Subcutaneous abdominal adipose tissue (tissue), 5 donors: ENCODE results near the gene PLEKHA3.
"Not testable (repeated sequence)": the region's sequence is repeated elsewhere in the genome, so short reads cannot be mapped to it uniquely, and the experiment has no call there.

Experiments used
- H3K27ac ChIP-seq: one replicate; pipeline ENCODE4 v1.7.0; 2013; ENCODE audit warnings: low read depth, mild to moderate bottlenecking, inconsistent platforms, low read length, moderate library complexity
- H3K27me3 ChIP-seq, 5 donors: one replicate each; pipeline ENCODE4 v1.7.0; 2013; ENCODE audit warnings: low read length in 5 of 5, inconsistent platforms in 1 of 5; ENCODE audit not compliant: control insufficient read depth in 5 of 5, insufficient read depth in 4 of 5
- H3K36me3 ChIP-seq, 5 donors: one replicate each; pipeline ENCODE4 v1.7.0; 2013; ENCODE audit warnings: low read length in 5 of 5; ENCODE audit not compliant: control insufficient read depth in 5 of 5, insufficient read depth in 5 of 5
- H3K4me1 ChIP-seq, 5 donors: one replicate each; pipeline ENCODE4 v1.7.0; 2013; ENCODE audit warnings: low read length in 5 of 5, mild to moderate bottlenecking in 3 of 5, moderate library complexity in 1 of 5; ENCODE audit not compliant: control insufficient read depth in 5 of 5, insufficient read depth in 5 of 5
- H3K4me3 ChIP-seq, 5 donors: one replicate each; pipeline ENCODE4 v1.7.0; 2013; ENCODE audit warnings: low read length in 5 of 5, low read depth in 1 of 5
- H3K9ac ChIP-seq, 5 donors: one replicate each; pipeline ENCODE4 v1.7.0; 2013; ENCODE audit warnings: low read length in 5 of 5, mild to moderate bottlenecking in 4 of 5, moderate library complexity in 3 of 5
- H3K9me3 ChIP-seq, 5 donors: one replicate each; pipeline ENCODE4 v1.7.0; 2013; ENCODE audit warnings: low read length in 5 of 5; ENCODE audit not compliant: control insufficient read depth in 5 of 5
- donor health status: healthy.
- donor health status: healthy.
- donor health status: healthy.
- donor health status: healthy.
- donor health status: healthy.

Gene PLEKHA3

GRCh38 chr2:178455947-178456346 is 24.3 kb upstream of the PLEKHA3 start:
- H3K36me3 ChIP-seq: peaks cover 0 to under 1% (median 0%) of the 10 kb centered on the region in 5 donors
- H3K4me3 ChIP-seq: no peak overlapping the region
- H3K27me3 ChIP-seq: no peaks in the 10 kb centered on the region

DNA sequence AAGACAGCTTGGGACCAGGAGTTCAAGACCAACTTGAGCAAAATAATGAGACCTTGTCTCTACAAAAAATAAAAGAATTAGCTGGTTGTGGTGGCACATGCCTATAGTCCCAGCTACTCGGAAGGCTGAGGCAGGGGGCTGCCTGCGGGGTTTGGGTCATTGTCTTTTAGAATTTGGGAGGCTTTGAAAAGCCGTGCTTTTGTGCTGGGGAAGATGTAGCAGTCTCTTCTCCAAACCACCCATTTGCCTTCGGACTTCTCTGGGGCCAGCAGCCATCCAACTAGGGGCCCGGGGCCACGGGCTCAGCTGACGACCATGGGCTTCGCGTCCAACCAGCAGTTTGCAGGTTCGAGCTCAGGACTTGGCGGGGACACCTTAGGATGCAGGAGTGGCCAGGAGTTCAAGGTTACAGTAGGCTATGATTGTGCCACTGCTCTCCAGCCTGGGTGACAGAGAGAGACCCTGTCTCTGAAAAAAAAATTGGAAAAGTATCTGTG is 22.8 kb upstream of the PLEKHA3 start:
- peaks cover 0 to 3% (median 0%) of the 10 kb centered on the region in 5 donors for H3K36me3 ChIP-seq
- H3K27me3 ChIP-seq: no peaks in the 10 kb centered on the region
- no peak overlapping the region for H3K9ac ChIP-seq
- no peaks in the 10 kb centered on the region for H3K4me1 ChIP-seq
- no peaks in the 10 kb centered on the region for H3K9me3 ChIP-seq
- H3K4me3 ChIP-seq: no peak overlapping the region
- no peak overlapping the region for H3K27ac ChIP-seq

More at GRCh38 chr2:178455947-178456346, 24.3 kb upstream of the PLEKHA3 start:
- Histone ChIP-seq H3K27ac (no peak overlapping the region), H3K9me3 (no peaks in the 10 kb centered on the region), H3K9ac (no peak overlapping the region), H3K4me1 (peaks cover 0 to 8% (median 0%) of the 10 kb centered on the region in 5 donors)

GRCh38 chr2:178469219-178469849 is 10.9 kb upstream of the PLEKHA3 start:
- no peak overlapping the region for H3K27ac ChIP-seq

GRCh38 chr2:178471313-178471712 is 8.9 kb upstream of the PLEKHA3 start:
- H3K9ac ChIP-seq, H3K27ac ChIP-seq, H3K27me3 ChIP-seq, H3K9me3 ChIP-seq, H3K36me3 ChIP-seq, H3K4me1 ChIP-seq, H3K4me3 ChIP-seq: not testable (repeated sequence)

More at GRCh38 chr2:178469219-178469849, 10.9 kb upstream of the PLEKHA3 start:
- Histone ChIP-seq H3K27me3 (no peaks in the 10 kb centered on the region), H3K4me1 (peaks cover 0 to 2% (median 0%) of the 10 kb centered on the region in 5 donors), H3K9ac (no peak overlapping the region), H3K36me3 (peaks cover 0 to 8% (median 4%) of the 10 kb centered on the region in 5 donors), H3K4me3 (no peak overlapping the region), H3K9me3 (no peaks in the 10 kb centered on the region)

DNA sequence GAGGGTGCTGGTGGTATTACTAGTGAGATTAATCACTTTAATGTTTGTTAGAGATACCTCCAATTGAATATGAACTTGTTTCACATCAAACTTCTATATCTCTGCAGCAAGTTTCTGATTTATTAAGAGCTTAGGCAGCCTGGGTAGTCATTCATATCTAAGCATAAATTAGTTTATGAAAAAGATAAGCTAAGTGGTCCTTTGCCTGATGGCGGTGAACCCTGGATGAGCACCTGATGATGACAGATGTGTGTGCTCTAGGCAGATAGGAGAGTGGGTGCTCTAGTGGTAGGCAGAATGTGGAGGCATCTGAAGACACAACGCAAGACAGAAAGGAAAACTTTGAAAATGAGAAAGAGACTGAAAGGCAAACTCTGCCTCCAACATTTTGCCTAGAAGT is 6.9 kb upstream of the PLEKHA3 start:
- Histone ChIP-seq H3K27me3 (no peaks in the 10 kb centered on the region), H3K4me3 (no peak overlapping the region), H3K36me3 (no peaks in the 10 kb centered on the region), H3K9me3 (no peaks in the 10 kb centered on the region), H3K9ac (no peak overlapping the region), H3K27ac (no peak overlapping the region), H3K4me1 (peaks cover 0 to 7% (median 4%) of the 10 kb centered on the region in 5 donors)

- H3K27ac ChIP-seq: no peak overlapping the region
- H3K27me3 ChIP-seq: no peaks in the 10 kb centered on the region
- no peak overlapping the region for H3K4me3 ChIP-seq
- no peaks in the 10 kb centered on the region for H3K9me3 ChIP-seq
- no peak overlapping the region for H3K9ac ChIP-seq
- no peaks in the 10 kb centered on the region for H3K36me3 ChIP-seq
- H3K4me1 ChIP-seq: peaks cover 0 to 11% (median 7%) of the 10 kb centered on the region in 5 donors
Measured at GRCh38 chr2:178473931-178474330, 6.3 kb upstream of the PLEKHA3 start.

DNA sequence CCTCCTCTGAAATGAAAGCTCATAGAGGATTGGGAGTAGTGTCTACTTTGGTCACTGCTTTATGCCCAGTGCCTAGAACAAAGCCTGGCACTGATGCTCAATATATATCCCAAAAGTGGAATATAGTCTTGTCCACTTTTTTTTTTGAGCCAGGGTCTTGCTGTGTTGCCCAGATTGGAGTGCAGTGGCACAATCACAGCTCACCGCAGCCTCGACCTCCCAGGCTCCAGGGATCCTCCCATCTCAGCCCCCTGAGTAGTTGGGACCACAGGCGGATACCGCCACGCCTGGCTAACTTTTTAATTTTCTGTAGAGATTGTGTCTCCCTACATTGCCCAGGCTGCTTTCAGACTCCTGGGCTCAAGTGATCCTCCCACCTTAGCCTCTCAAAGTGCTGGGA is 5.7 kb upstream of the PLEKHA3 start:
- no peaks in the 10 kb centered on the region for H3K27me3 ChIP-seq
- no peaks in the 10 kb centered on the region for H3K9me3 ChIP-seq
- no peak overlapping the region for H3K4me3 ChIP-seq
- H3K36me3 ChIP-seq: no peaks in the 10 kb centered on the region
- no peak overlapping the region for H3K27ac ChIP-seq
- H3K9ac ChIP-seq: no peak overlapping the region
- peaks cover 0 to 18% (median 13%) of the 10 kb centered on the region in 5 donors for H3K4me1 ChIP-seq

DNA sequence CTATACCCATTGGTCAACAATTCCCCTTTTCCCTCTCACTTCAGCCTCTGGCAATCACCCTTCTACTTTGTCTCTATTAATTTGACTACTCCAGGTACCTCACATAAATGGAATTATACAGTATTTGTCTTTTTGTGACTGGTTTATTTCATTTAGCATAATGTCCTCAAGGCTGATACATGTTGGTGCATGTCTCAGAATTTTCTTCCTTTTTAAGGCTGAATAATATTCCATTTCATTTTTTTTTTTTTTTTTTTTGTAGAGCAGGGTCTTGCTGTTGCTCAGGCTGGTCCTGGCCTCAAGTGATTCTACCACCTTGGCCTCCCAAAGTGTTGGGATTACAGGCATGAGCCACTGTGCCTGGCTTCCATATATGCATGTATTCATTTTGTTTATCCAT is 3.8 kb upstream of the PLEKHA3 start:
- Histone ChIP-seq H3K4me1 (peaks cover 2 to 31% (median 24%) of the 10 kb centered on the region in 5 donors), H3K27me3 (no peaks in the 10 kb centered on the region), H3K9ac (no peak overlapping the region), H3K9me3 (no peaks in the 10 kb centered on the region), H3K4me3 (no peak overlapping the region), H3K27ac (no peak overlapping the region), H3K36me3 (no peaks in the 10 kb centered on the region)

- H3K27ac ChIP-seq: peak overlapping the region; percentile 98
- peak overlapping the region; percentile 85 to 99 (median 95) for H3K4me3 ChIP-seq
- H3K4me1 ChIP-seq: peaks cover 3 to 42% (median 35%) of the 10 kb centered on the region in 5 donors
- H3K9ac ChIP-seq: peak overlapping the region; percentile 68 to 95 (median 72)
- no peaks in the 10 kb centered on the region for H3K27me3 ChIP-seq
- H3K9me3 ChIP-seq: no peaks in the 10 kb centered on the region
- no peaks in the 10 kb centered on the region for H3K36me3 ChIP-seq
Measured at GRCh38 chr2:178477443-178478129, 2.7 kb upstream of the PLEKHA3 start.

- H3K27me3 ChIP-seq: no peaks in the 10 kb centered on the region
- peaks cover 3 to 44% (median 40%) of the 10 kb centered on the region in 5 donors for H3K4me1 ChIP-seq
Measured at GRCh38 chr2:178478130-178478438, 2.2 kb upstream of the PLEKHA3 start.

More at GRCh38 chr2:178478130-178478438, 2.2 kb upstream of the PLEKHA3 start:
- no peaks in the 10 kb centered on the region for H3K36me3 ChIP-seq
- H3K9me3 ChIP-seq: no peaks in the 10 kb centered on the region
- peak overlapping the region; percentile 98 for H3K27ac ChIP-seq
- peak overlapping the region; percentile 85 to 99 (median 95) for H3K4me3 ChIP-seq
- peak overlapping the region; percentile 68 to 95 (median 72) for H3K9ac ChIP-seq
